ENCODE measurements around the gene OGDHL. TPM values are rescaled to one million over a fixed set of nuclear protein-coding genes. Genes with fewer than 3 reads are reported as not detected.

OGDHL gene
- total RNA-seq, 1 experiment from 2014 or later, result 21.4 TPM

DNA sequence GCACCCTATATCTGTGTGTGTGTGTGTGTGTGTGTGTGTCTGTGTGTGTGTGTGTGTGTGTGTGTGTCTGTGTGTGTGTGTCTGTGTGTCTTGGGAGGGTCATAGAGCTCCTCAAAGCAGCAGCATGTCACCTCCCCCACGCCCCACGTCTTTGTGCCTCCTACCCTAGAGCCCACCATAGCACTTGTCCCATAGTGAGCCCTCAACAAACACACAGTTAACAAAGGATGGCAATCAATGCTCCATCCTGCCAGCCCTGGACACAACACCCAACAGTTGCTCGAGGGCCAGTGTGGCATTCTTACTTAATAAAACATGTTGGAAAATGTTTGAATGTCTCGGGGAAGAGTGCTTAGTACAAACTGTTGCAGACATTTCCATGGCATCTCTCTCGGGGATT, 52.2 kb downstream of the OGDHL start:
- no peaks in the 10 kb centered on the region for H3K36me3 ChIP-seq (ENCODE audit: control insufficient read depth, insufficient read depth, low read length)
- no peaks in the 10 kb centered on the region for H3K4me1 ChIP-seq
- DNase-seq, result no peak
- no TSS peak for BruUV-seq (replicated peaks)
- Mint-ChIP-seq H3K27ac (ENCODE audit: unreplicated experiment) (no peak overlapping the region), H3K27me3 (ENCODE audit: insufficient read depth, unreplicated experiment) (peaks cover 6% of the 10 kb centered on the region), H3K4me1 (ENCODE audit: low read depth, unreplicated experiment) (no peaks in the 10 kb centered on the region), H3K4me3 (ENCODE audit: unreplicated experiment) (no peak overlapping the region), H3K36me3 (ENCODE audit: insufficient read depth, unreplicated experiment) (no peaks in the 10 kb centered on the region), H3K9me3 (ENCODE audit: unreplicated experiment) (peaks cover 8% of the 10 kb centered on the region)
- H3K4me3 ChIP-seq (ENCODE audit: low read depth, low read length), result no peak overlapping the region
- POLR2A ChIA-PET, result no interaction called here
- TF ChIP-seq, protein P1, sequence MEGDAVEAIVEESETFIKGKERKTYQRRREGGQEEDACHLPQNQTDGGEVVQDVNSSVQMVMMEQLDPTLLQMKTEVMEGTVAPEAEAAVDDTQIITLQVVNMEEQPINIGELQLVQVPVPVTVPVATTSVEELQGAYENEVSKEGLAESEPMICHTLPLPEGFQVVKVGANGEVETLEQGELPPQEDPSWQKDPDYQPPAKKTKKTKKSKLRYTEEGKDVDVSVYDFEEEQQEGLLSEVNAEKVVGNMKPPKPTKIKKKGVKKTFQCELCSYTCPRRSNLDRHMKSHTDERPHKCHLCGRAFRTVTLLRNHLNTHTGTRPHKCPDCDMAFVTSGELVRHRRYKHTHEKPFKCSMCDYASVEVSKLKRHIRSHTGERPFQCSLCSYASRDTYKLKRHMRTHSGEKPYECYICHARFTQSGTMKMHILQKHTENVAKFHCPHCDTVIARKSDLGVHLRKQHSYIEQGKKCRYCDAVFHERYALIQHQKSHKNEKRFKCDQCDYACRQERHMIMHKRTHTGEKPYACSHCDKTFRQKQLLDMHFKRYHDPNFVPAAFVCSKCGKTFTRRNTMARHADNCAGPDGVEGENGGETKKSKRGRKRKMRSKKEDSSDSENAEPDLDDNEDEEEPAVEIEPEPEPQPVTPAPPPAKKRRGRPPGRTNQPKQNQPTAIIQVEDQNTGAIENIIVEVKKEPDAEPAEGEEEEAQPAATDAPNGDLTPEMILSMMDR (IDR thresholded peaks at IDR 0.05; ENCODE audit: insufficient read depth in 1 of 2, low read depth in 1 of 2, low read length in 1 of 2, severe bottlenecking in 1 of 2, unreplicated experiment in 1 of 2), result no peak
- intact Hi-C loops (cut with micrococcal nuclease; ENCODE audit: unreplicated experiment), result no loop called here
- peaks cover 9% of the 10 kb centered on the region for H3K9me3 ChIP-seq
- CTCF ChIA-PET, result no interaction called here
- H3K27me3 ChIP-seq (replicated peaks; ENCODE audit: control insufficient read depth, insufficient read depth, low read length), result no peaks in the 10 kb centered on the region

DNA sequence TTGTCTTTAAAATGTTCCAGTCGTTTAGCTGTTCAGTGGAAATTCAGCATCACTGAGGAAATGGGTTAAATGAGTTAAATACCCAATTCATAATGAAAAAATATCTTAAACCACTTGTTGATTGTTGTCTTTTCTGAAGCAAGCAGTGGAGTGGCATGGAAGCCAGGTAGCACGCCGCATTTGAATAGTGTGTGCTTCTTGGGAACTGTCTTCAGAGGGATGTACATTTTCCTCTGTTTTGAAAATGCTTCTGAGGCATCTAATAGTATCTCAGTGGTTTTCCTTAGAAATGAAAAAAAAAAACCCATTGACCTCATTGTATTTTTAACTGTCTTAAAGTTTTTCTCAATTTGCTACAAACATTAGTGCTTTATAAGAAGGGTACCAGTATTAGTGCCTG, 54.5 kb downstream of the OGDHL start:
- H3K4me3 Mint-ChIP-seq (ENCODE audit: unreplicated experiment), result no peak overlapping the region
- Histone ChIP-seq H3K4me3 (ENCODE audit: low read depth, low read length) (no peak overlapping the region), H3K27me3 (replicated peaks; ENCODE audit: control insufficient read depth, insufficient read depth, low read length) (no peaks in the 10 kb centered on the region), H3K9me3 (peaks cover 11% of the 10 kb centered on the region), H3K36me3 (ENCODE audit: control insufficient read depth, insufficient read depth, low read length) (no peaks in the 10 kb centered on the region), H3K4me1 (no peaks in the 10 kb centered on the region)
- TF ChIP-seq, protein P1 (IDR thresholded peaks at IDR 0.05; ENCODE audit: insufficient read depth in 1 of 2, low read depth in 1 of 2, low read length in 1 of 2, severe bottlenecking in 1 of 2, unreplicated experiment in 1 of 2), result no peak
- H3K36me3 Mint-ChIP-seq (ENCODE audit: insufficient read depth, unreplicated experiment), result no peaks in the 10 kb centered on the region
- ChIA-PET POLR2A (no interaction called here), CTCF (no interaction called here)
- intact Hi-C loops (cut with micrococcal nuclease; ENCODE audit: unreplicated experiment), result loop anchor here (2.0 kb wide), 1 partner anchor 27 kb away; no protein-coding TSS in a partner anchor
- no peaks in the 10 kb centered on the region for H3K4me1 Mint-ChIP-seq (ENCODE audit: low read depth, unreplicated experiment)
- no TSS peak for BruUV-seq (replicated peaks)
- no peak overlapping the region for H3K27ac Mint-ChIP-seq (ENCODE audit: unreplicated experiment)
- H3K27me3 Mint-ChIP-seq (ENCODE audit: insufficient read depth, unreplicated experiment), result peaks cover 11% of the 10 kb centered on the region
- peaks cover 12% of the 10 kb centered on the region for H3K9me3 Mint-ChIP-seq (ENCODE audit: unreplicated experiment)
- DNase-seq, result no peak

DNA sequence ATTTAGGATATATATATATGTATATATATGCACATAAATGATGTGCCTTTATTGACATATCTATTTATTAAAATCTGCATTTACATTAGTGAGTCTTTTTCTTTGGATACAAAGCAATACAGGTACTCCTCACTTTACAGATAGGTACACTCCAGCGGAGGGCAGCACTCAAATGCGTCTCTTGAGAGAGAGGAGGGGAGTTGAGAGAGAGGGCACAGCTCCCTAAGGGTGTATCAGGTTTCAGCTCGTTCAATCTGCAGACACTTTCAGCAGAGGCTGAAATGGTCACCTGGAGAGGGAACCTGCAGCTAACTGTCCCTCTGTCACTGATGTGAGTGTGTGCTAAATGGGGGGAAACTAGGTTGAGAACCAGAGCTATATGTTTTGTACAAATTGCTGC, 61.1 kb downstream of the OGDHL start:
- no peak overlapping the region for H3K4me3 Mint-ChIP-seq (ENCODE audit: unreplicated experiment)
- POLR2A ChIA-PET, result no interaction called here
- H3K27me3 ChIP-seq (replicated peaks; ENCODE audit: control insufficient read depth, insufficient read depth, low read length), result no peaks in the 10 kb centered on the region

More for the DNA sequence above, 61.1 kb downstream of the OGDHL start:
- Mint-ChIP-seq H3K27ac (ENCODE audit: unreplicated experiment) (no peak overlapping the region), H3K4me1 (ENCODE audit: low read depth, unreplicated experiment) (no peaks in the 10 kb centered on the region), H3K27me3 (ENCODE audit: insufficient read depth, unreplicated experiment) (peaks cover 10% of the 10 kb centered on the region), H3K36me3 (ENCODE audit: insufficient read depth, unreplicated experiment) (no peaks in the 10 kb centered on the region), H3K9me3 (ENCODE audit: unreplicated experiment) (peaks cover 12% of the 10 kb centered on the region)
- DNase-seq, result peak; percentile 30 to 37
- BruUV-seq (replicated peaks), result no TSS peak
- intact Hi-C loops (cut with micrococcal nuclease; ENCODE audit: unreplicated experiment), result no loop called here
- CTCF ChIA-PET, result no interaction called here
- H3K4me3 ChIP-seq (ENCODE audit: low read depth, low read length), result no peak overlapping the region
- H3K9me3 ChIP-seq, result peaks cover 11% of the 10 kb centered on the region
- H3K4me1 ChIP-seq, result no peaks in the 10 kb centered on the region
- TF ChIP-seq, protein P1 (IDR thresholded peaks at IDR 0.05; ENCODE audit: insufficient read depth in 1 of 2, low read depth in 1 of 2, low read length in 1 of 2, severe bottlenecking in 1 of 2, unreplicated experiment in 1 of 2), result peak in 1 of 2 experiments; percentile 30
- H3K36me3 ChIP-seq (ENCODE audit: control insufficient read depth, insufficient read depth, low read length), result no peaks in the 10 kb centered on the region
